K562 (cell line): ENCODE results near the gene RAB25. TPM values are rescaled to one million over a fixed set of nuclear protein-coding genes. Genes with fewer than 3 reads are reported as not detected.

ENCODE experiments used
- CBFB ChIP-seq: sonication (generic); formaldehyde crosslinking; IDR thresholded peaks from 2 replicates; pipeline ENCODE4 v1.4.0; 2020; ENCODE audit warnings: mild to moderate bottlenecking, missing genetic modification reagents
- CXXC5 ChIP-seq: fragments of 250-450 bp; sonication (Bioruptor Pico); IDR thresholded peaks from 2 replicates; pipeline ENCODE4 v1.8.0; 2022; ENCODE audit warnings: inconsistent platforms, mild to moderate bottlenecking, moderate library complexity
- ETV5 ChIP-seq: sonication (generic); formaldehyde crosslinking; IDR thresholded peaks from 2 replicates; pipeline ENCODE4 v1.4.0; 2020; ENCODE audit warnings: low read depth, mild to moderate bottlenecking, missing genetic modification reagents
- EWSR1 ChIP-seq: fragments of 450-650 bp; IDR thresholded peaks from 2 replicates; pipeline ENCODE4 v1.6.1; 2018; ENCODE audit warnings: borderline replicate concordance, mild to moderate bottlenecking, low read depth, moderate library complexity; ENCODE audit not compliant: partially characterized antibody
- FOSL1 ChIP-seq: fragments of 200-800 bp; sonication (Bioruptor generic); conservative IDR thresholded peaks from 2 replicates; pipeline ENCODE4 v1.6.1; 2016; ENCODE audit warnings: missing genetic modification characterization, missing compliant biosample characterization
- GABPA ChIP-seq: fragments of 200-800 bp; sonication (Bioruptor generic); conservative IDR thresholded peaks from 2 replicates; pipeline ENCODE4 v1.6.1; 2016; ENCODE audit warnings: low read depth, missing genetic modification characterization, missing compliant biosample characterization
- GTF2A2 ChIP-seq: IDR thresholded peaks from 2 replicates; pipeline ENCODE4 v1.6.1; 2016; ENCODE audit warnings: mild to moderate bottlenecking, missing genetic modification characterization, missing compliant biosample characterization
- HDAC3 ChIP-seq: fragments of 450-650 bp; IDR thresholded peaks from 2 replicates; pipeline ENCODE4 v1.6.1; 2018; ENCODE audit warnings: borderline replicate concordance, mild to moderate bottlenecking, moderate library complexity; ENCODE audit not compliant: partially characterized antibody
- KHSRP ChIP-seq: fragments of 450-650 bp; IDR thresholded peaks from 2 replicates; pipeline ENCODE4 v1.6.1; 2017
- MCM5 ChIP-seq: fragments of 450-650 bp; IDR thresholded peaks from 2 replicates; pipeline ENCODE4 v1.6.1; 2016; ENCODE audit warnings: low read depth
- MTA1 ChIP-seq: fragments of 450-650 bp; IDR thresholded peaks from 2 replicates; pipeline ENCODE4 v1.6.1; 2017; ENCODE audit warnings: borderline replicate concordance
- MXI1 ChIP-seq: IDR thresholded peaks from 2 replicates; pipeline ENCODE4 v1.6.1; 2011; ENCODE audit warnings: low read depth, mild to moderate bottlenecking, improper control_type of control experiment, low read length
- NFE2L1 ChIP-seq: fragments of 450-650 bp; IDR thresholded peaks from 2 replicates; pipeline ENCODE4 v1.6.1; 2016; ENCODE audit warnings: missing genetic modification characterization, low read depth, mild to moderate bottlenecking, missing compliant biosample characterization, moderate library complexity, borderline replicate concordance
- NR1H2 ChIP-seq: sonication (generic); formaldehyde crosslinking; IDR thresholded peaks from 2 replicates; pipeline ENCODE4 v1.4.0; 2020; ENCODE audit warnings: mild to moderate bottlenecking, missing genetic modification reagents
- NR2C1 ChIP-seq, 2 experiments: fragments of 450-650 bp; IDR thresholded peaks; 2 replicates each; pipeline ENCODE4 v1.6.1; 2017; ENCODE audit warnings: mild to moderate bottlenecking in 2 of 2, antibody characterized with exemption in 1 of 2, inconsistent platforms in 1 of 2, missing compliant biosample characterization in 1 of 2, missing genetic modification characterization in 1 of 2
- NUFIP1 ChIP-seq: fragments of 450-650 bp; IDR thresholded peaks from 2 replicates; pipeline ENCODE4 v1.6.1; 2018; ENCODE audit not compliant: partially characterized antibody
- PHF21A ChIP-seq: fragments of 450-650 bp; IDR thresholded peaks from 2 replicates; pipeline ENCODE4 v1.6.1; 2017; ENCODE audit warnings: low read depth, borderline replicate concordance
- RBM15 ChIP-seq: fragments of 200-400 bp; formaldehyde crosslinking; IDR thresholded peaks from 2 replicates; pipeline ENCODE4 v1.6.1; 2018; ENCODE audit warnings: mild to moderate bottlenecking, low read length, moderate library complexity; ENCODE audit not compliant: insufficient read depth
- SETDB1 ChIP-seq: IDR thresholded peaks from one replicate; pipeline ENCODE4 v1.6.1; 2012; ENCODE audit warnings: low read length, control low read depth, inconsistent platforms
- SNRNP70 ChIP-seq: fragments of 200-400 bp; formaldehyde crosslinking; optimal IDR thresholded peaks from 2 replicates; pipeline ENCODE3; 2017; ENCODE audit warnings: low read depth, low read length
- TGIF2 ChIP-seq: sonication (generic); formaldehyde crosslinking; IDR thresholded peaks from 2 replicates; pipeline ENCODE4 v1.8.1; 2022; ENCODE audit warnings: mild to moderate bottlenecking, missing genetic modification reagents, moderate library complexity
- ZKSCAN8 ChIP-seq: fragments of 200-800 bp; sonication (Bioruptor generic); IDR thresholded peaks from 2 replicates; pipeline ENCODE4 v1.6.1; 2016; ENCODE audit warnings: missing genetic modification characterization, missing compliant biosample characterization
- ZNF174 ChIP-seq: fragments of 250-450 bp; sonication (Bioruptor Pico); IDR thresholded peaks from 2 replicates; pipeline ENCODE4 v1.4.0; 2020; ENCODE audit warnings: mild to moderate bottlenecking
- ZNF408 ChIP-seq: fragments of 250-450 bp; sonication (Bioruptor Pico); IDR thresholded peaks from 2 replicates; pipeline ENCODE4 v1.4.0; 2020; ENCODE audit warnings: low read depth, mild to moderate bottlenecking, moderate library complexity
- ZNF77 ChIP-seq: fragments of 250-450 bp; sonication (Bioruptor Pico); IDR thresholded peaks from 2 replicates; pipeline ENCODE4 v1.5.0; 2020
- polyA plus RNA-seq, 8 experiments: library from polyadenylated mRNA; depleted of rRNA in 4 of 8; stranded (reverse) in 5 of 8; unstranded in 3 of 8; fragments of >200 nt; fragmentation: Nextera tagmentation in 2 of 8; fragmentation: Illumina TruSeq in 1 of 8; extraction: Ambion mirVana in 2 of 8; extraction: Trizol in 1 of 8; gene quantifications; 2 replicates each; pipeline versions ENCODE4 v1.2.1 to v1.2.3, GENCODE V29; 2011 to 2014; ENCODE audit warnings: inconsistent platforms in 1 of 8, missing spikeins in 1 of 8
- total RNA-seq, 7 experiments: library from RNA; depleted of rRNA in 6 of 7; stranded (reverse); fragments of >200 nt in 6 of 7; fragmentation: Illumina TruSeq in 2 of 7; extraction: Trizol in 2 of 7; gene quantifications; 2 replicates each; pipeline versions ENCODE4 v1.2.1 to v1.2.3, GENCODE V29; 2011 to 2021; ENCODE audit warnings: low replicate concordance in 1 of 7
- TF ChIP-seq, protein P1 (sequence below): sonication (generic); formaldehyde crosslinking; IDR thresholded peaks from 2 replicates; pipeline ENCODE4 v1.8.1; 2023; ENCODE audit warnings: mild to moderate bottlenecking, missing genetic modification reagents
- TF ChIP-seq, protein P2 (sequence below): fragments of 250-450 bp; sonication (Bioruptor Pico); IDR thresholded peaks from 2 replicates; pipeline ENCODE4 v1.9.0; 2021; ENCODE audit warnings: mild to moderate bottlenecking
- TF ChIP-seq, protein P3 (sequence below): sonication (generic); formaldehyde crosslinking; IDR thresholded peaks from 2 replicates; pipeline ENCODE4 v1.5.0; 2020; ENCODE audit warnings: missing genetic modification reagents

RAB25 gene
- total and polyA plus RNA-seq, 9 of the 15 experiments (the other 6 are each of a cell fraction or from before 2014, with no cell fraction given) = 0.10 to 0.27 (median 0.13) TPM; not detected in 6

DNA sequence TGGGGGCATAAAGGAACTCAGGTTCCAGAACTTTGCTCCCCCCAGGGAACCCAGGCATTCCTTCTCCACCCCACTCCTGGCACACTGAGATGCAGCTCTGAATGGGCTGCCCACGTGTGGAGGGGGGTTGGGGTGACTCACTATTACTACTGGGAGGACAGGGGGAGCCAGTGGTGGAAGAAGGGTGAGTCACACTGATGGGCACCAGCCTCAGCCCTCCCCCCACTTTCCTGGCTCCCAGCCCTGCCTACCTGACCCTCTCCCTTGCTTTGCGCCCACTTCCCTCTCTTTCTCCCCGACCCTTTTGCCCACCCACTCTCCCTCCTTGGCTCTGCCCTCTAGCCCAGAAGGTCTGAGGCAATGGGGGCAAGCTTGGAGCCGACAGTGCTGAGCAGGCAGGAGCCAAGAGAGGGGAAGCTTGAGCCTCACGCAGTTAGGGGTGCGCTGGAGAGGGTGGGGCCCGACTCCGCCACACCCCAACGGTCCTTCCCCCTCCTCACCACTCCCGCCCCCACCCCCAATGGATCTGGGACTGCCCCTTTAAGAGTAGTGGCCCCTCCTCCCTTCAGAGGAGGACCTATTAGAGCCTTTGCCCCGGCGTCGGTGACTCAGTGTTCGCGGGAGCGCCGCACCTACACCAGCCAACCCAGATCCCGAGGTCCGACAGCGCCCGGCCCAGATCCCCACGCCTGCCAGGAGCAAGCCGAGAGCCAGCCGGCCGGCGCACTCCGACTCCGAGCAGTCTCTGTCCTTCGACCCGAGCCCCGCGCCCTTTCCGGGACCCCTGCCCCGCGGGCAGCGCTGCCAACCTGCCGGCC is 53.4 kb downstream of the RAB25 start, which contains the start of gene LMNA (continued):
- no peak for TF ChIP-seq TGIF2 (CRISPR knock-in tag)
- peak; percentile 36; the same call in 1 of the 2 replicates for TF ChIP-seq CXXC5
- TF ChIP-seq MCM5 = no peak
- TF ChIP-seq RBM15 = no peak
- TF ChIP-seq EWSR1 = no peak
- no peak for TF ChIP-seq HDAC3
- TF ChIP-seq FOSL1 (tag) = peak; percentile 100
- TF ChIP-seq, protein P1, sequence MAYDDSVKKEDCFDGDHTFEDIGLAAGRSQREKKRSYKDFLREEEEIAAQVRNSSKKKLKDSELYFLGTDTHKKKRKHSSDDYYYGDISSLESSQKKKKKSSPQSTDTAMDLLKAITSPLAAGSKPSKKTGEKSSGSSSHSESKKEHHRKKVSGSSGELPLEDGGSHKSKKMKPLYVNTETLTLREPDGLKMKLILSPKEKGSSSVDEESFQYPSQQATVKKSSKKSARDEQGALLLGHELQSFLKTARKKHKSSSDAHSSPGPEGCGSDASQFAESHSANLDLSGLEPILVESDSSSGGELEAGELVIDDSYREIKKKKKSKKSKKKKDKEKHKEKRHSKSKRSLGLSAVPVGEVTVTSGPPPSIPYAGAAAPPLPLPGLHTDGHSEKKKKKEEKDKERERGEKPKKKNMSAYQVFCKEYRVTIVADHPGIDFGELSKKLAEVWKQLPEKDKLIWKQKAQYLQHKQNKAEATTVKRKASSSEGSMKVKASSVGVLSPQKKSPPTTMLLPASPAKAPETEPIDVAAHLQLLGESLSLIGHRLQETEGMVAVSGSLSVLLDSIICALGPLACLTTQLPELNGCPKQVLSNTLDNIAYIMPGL = no peak
- TF ChIP-seq MTA1 = peak; percentile 73
- 0 out of 2 replicates have a peak, but pooled peaks have one; percentile 26 for TF ChIP-seq KHSRP
- no peak for TF ChIP-seq PHF21A
- TF ChIP-seq CBFB (CRISPR knock-in tag) = no peak
- TF ChIP-seq, protein P2, sequence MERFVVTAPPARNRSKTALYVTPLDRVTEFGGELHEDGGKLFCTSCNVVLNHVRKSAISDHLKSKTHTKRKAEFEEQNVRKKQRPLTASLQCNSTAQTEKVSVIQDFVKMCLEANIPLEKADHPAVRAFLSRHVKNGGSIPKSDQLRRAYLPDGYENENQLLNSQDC (CRISPR knock-in tag) = 0 out of 2 replicates have a peak, but pooled peaks have one; percentile 23
- TF ChIP-seq NR1H2 (CRISPR knock-in tag) = no peak
- no peak for TF ChIP-seq SNRNP70
- TF ChIP-seq, protein P3, sequence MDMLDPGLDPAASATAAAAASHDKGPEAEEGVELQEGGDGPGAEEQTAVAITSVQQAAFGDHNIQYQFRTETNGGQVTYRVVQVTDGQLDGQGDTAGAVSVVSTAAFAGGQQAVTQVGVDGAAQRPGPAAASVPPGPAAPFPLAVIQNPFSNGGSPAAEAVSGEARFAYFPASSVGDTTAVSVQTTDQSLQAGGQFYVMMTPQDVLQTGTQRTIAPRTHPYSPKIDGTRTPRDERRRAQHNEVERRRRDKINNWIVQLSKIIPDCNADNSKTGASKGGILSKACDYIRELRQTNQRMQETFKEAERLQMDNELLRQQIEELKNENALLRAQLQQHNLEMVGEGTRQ (CRISPR knock-in tag) = peak; percentile 57
- no peak for TF ChIP-seq NUFIP1
- no peak for TF ChIP-seq ZNF77 (CRISPR knock-in tag)
- no peak for TF ChIP-seq ZNF174 (CRISPR knock-in tag)
- no peak for TF ChIP-seq ETV5
- no peak for TF ChIP-seq NFE2L1 (tag)
- no peak for TF ChIP-seq GABPA (tag)
- no peak for TF ChIP-seq ZNF408 (CRISPR knock-in tag)
- TF ChIP-seq GTF2A2 = no peak
- TF ChIP-seq MXI1 = peak; percentile 28; the same call in 1 of the 2 replicates
- no peak for TF ChIP-seq NR2C1 (IDR thresholded peaks at IDR 0.05)
- no peak for TF ChIP-seq NR2C1 (tag; IDR thresholded peaks at IDR 0.05)
- no peak for TF ChIP-seq ZKSCAN8 (CRISPR knock-in tag)
- no peak for TF ChIP-seq SETDB1
